A673 (cell line): ENCODE results near the gene RD3L. TPM values are rescaled to one million over a fixed set of nuclear protein-coding genes. Genes with fewer than 3 reads are reported as not detected.

Source experiments
- BruUV-seq: library from RNA; stranded (reverse); fragments of 400-500 nt; replicated peaks from 2 replicates; lab custom pipeline; 2021; lab: Mats Ljungman, UMichigan
- CTCF ChIA-PET: fragments of 300-600 bp; sonication (Branson Sonifier 250); formaldehyde crosslinking; loops from one replicate; lab custom pipeline; 2022; ENCODE audit warnings: antibody characterized with exemption; lab: Charles Lee
- POLR2A ChIA-PET: fragments of 300-600 bp; sonication (Branson Sonifier 250); formaldehyde crosslinking; loops from one replicate; lab custom pipeline; 2022; ENCODE audit warnings: antibody characterized with exemption; ENCODE audit not compliant: low non-redundant PET; lab: Charles Lee
- DNase-seq: peaks from one replicate; pipeline ENCODE4 v3.0.0-alpha.2; 2015; ENCODE audit warnings: low spot score
- H3K27ac ChIP-seq: fragments of 200-600 bp; sonication (generic); 2 replicates; pipeline ENCODE4 v1.5.1; 2016; ENCODE audit warnings: mixed run types, low read depth, mild to moderate bottlenecking, mixed read lengths, antibody characterized with exemption, low read length; ENCODE audit not compliant: poor library complexity, severe bottlenecking
- H3K27me3 ChIP-seq: fragments of 200-600 bp; sonication (generic); replicated peaks from 2 replicates; pipeline ENCODE4 v1.6.1; 2017; ENCODE audit warnings: mixed run types, low read depth, mild to moderate bottlenecking, mixed read lengths, antibody characterized with exemption, low read length; ENCODE audit not compliant: insufficient read depth, poor library complexity
- H3K36me3 ChIP-seq: fragments of 200-600 bp; sonication (generic); 2 replicates; pipeline ENCODE4 v1.6.1; 2016; ENCODE audit warnings: mixed run types, mild to moderate bottlenecking, mixed read lengths, antibody characterized with exemption, low read length; ENCODE audit not compliant: insufficient read depth, poor library complexity, severe bottlenecking
- H3K4me1 ChIP-seq: fragments of 200-600 bp; sonication (generic); 2 replicates; pipeline ENCODE4 v1.6.1; 2017; ENCODE audit warnings: mixed run types, mild to moderate bottlenecking, mixed read lengths, antibody characterized with exemption, low read length; ENCODE audit not compliant: insufficient read depth, poor library complexity, severe bottlenecking
- H3K4me3 ChIP-seq: fragments of 200-600 bp; sonication (generic); 2 replicates; pipeline ENCODE4 v1.5.1; 2016; ENCODE audit warnings: low read depth, mixed run types, mild to moderate bottlenecking, mixed read lengths, low read length; ENCODE audit not compliant: poor library complexity, severe bottlenecking
- H3K9me3 ChIP-seq: fragments of 200-600 bp; sonication (generic); 2 replicates; pipeline ENCODE4 v1.6.1; 2016; ENCODE audit warnings: mixed run types, low read depth, mild to moderate bottlenecking, mixed read lengths, antibody characterized with exemption, low read length; ENCODE audit not compliant: poor library complexity, severe bottlenecking
- CTCF ChIP-seq: fragments of 300-800, 200-600 bp; sonication (generic); conservative IDR thresholded peaks from 2 replicates; pipeline ENCODE4 v1.5.1; 2017; ENCODE audit warnings: low read depth, mild to moderate bottlenecking, antibody characterized with exemption, low read length, moderate library complexity, mixed read lengths
- EZH2 ChIP-seq: fragments of 200-600 bp; sonication (generic); IDR thresholded peaks from 2 replicates; pipeline ENCODE4 v1.6.1; 2017; ENCODE audit warnings: borderline replicate concordance, low read depth, mild to moderate bottlenecking, mixed read lengths, antibody characterized with exemption, low read length; ENCODE audit not compliant: poor library complexity, severe bottlenecking
- intact Hi-C: fragments of 100-400 bp; cut with micrococcal nuclease; formaldehyde crosslinking; loops from one replicate; pipeline ENCODE4 v1.10.0; 2022; ENCODE audit not compliant: unreplicated experiment
- total RNA-seq: library from RNA; stranded (reverse); gene quantifications from 2 replicates; pipeline ENCODE4 v1.2.3, GENCODE V29; 2021

RD3L gene
- total RNA-seq, 1 experiment from 2014 or later, result not detected

DNA sequence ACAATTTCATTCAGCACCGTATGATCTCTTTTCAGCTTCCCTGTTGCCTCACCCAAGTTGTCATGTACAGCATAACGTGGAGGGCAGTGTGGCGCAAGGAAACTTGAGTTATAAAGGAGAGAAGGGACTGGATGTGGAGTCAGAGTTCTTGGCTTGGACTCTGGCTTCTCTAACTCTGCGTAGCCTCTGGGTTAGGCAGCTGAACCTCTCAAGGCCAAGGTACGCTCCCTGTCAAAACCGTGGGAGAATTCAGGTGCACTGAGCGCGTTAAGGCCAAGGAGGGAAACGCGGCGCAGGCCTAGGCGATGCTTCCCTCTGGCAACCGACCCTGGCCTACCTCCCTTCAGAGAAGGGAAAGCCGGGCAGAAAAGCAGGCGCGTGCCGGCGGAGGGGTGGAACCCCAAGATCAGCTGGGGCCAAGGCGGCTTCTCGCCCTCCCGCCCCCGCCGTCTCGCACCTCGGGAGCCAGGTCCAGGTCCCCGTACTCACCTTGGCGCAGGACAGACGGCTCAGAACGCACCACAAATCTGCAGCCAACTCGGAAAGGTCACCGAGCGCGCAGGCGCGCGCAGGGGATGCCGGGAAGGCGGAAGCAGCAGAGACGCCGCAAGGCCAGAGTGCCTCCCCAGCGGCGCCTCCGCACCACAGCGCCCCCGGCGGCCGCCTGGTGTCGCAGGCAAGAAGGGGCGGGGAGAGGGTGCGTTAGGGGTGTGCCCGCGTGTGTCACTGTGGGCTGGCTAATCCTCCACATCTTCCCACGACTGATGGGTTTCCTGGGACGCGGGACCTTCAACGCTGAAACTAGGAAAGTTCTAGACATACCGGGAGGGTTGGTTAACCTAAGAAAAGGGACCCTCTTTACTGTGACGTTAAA, 21.1 kb downstream of the RD3L start:
- TSS peak; percentile 72 for BruUV-seq
- ChIA-PET POLR2A (no interaction called here), CTCF (interaction anchor here (0.5 kb wide), 1 partner anchor 157 kb away, joined by 3 read pairs; no protein-coding TSS in a partner anchor)
- peak; percentile 95 for DNase-seq
- peak overlapping the region; percentile 84 for H3K4me3 ChIP-seq
- intact Hi-C loops, result no loop called here
- peak overlapping the region; percentile 86 for H3K27ac ChIP-seq
- peaks cover 9% of the 10 kb centered on the region for H3K36me3 ChIP-seq
- H3K4me1 ChIP-seq, result no peaks in the 10 kb centered on the region
- no peaks in the 10 kb centered on the region for H3K9me3 ChIP-seq
- H3K27me3 ChIP-seq, result no peaks in the 10 kb centered on the region
- TF ChIP-seq EZH2 (no peak), CTCF (peak; percentile 99)

GRCh38 chr14:103916636-103917262, 25.6 kb downstream of the RD3L start:
- Histone ChIP-seq H3K36me3 (peaks cover 46% of the 10 kb centered on the region), H3K4me1 (no peaks in the 10 kb centered on the region), H3K9me3 (no peaks in the 10 kb centered on the region), H3K27ac (no peak overlapping the region), H3K4me3 (no peak overlapping the region), H3K27me3 (no peaks in the 10 kb centered on the region)
- TF ChIP-seq EZH2, result no peak
- TF ChIP-seq CTCF, result no peak
- DNase-seq, result no peak
- ChIA-PET CTCF (no interaction called here), POLR2A (no interaction called here)
- BruUV-seq, result no TSS peak
- intact Hi-C loops, result no loop called here

DNA sequence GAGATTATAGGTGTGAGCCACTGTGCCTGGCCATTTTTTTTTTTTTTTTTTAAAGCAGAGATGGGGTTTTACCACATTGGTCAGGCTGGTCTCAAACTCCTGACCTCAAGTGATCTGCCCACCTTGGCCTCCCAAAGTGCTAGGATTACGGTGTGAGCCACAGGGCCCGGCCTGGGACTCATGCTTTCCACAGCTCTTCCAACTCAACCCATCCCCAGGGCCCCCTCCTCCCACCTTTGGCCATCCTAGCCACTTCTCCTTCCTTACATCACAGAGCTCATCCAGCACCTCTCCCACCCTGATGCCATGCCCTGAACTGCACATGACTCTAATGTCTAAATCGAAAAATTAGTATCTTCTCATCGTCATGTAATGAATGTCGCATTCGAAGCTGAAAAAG, 26.7 kb downstream of the RD3L start:
- Histone ChIP-seq H3K4me3 (no peak overlapping the region), H3K9me3 (no peaks in the 10 kb centered on the region), H3K27me3 (no peaks in the 10 kb centered on the region), H3K27ac (no peak overlapping the region), H3K36me3 (peaks cover 46% of the 10 kb centered on the region), H3K4me1 (peaks cover 1% of the 10 kb centered on the region)
- ChIA-PET POLR2A (no interaction called here), CTCF (no interaction called here)
- no TSS peak for BruUV-seq
- no peak for DNase-seq
- intact Hi-C loops, result no loop called here
- TF ChIP-seq CTCF (no peak), EZH2 (no peak)
